SH-SY5Y (cell line): ENCODE data around the gene DNAH1.

ENCODE experiments used
- GATA2 ChIP-seq: IDR thresholded peaks from 2 replicates; pipeline ENCODE4 v1.6.1; 2011; ENCODE audit warnings: mild to moderate bottlenecking, low read depth, low read length
- GATA3 ChIP-seq: IDR thresholded peaks from 2 replicates; pipeline ENCODE4 v1.6.1; 2011; ENCODE audit warnings: low read depth, mild to moderate bottlenecking, low read length, moderate library complexity

DNAH1 gene

DNA sequence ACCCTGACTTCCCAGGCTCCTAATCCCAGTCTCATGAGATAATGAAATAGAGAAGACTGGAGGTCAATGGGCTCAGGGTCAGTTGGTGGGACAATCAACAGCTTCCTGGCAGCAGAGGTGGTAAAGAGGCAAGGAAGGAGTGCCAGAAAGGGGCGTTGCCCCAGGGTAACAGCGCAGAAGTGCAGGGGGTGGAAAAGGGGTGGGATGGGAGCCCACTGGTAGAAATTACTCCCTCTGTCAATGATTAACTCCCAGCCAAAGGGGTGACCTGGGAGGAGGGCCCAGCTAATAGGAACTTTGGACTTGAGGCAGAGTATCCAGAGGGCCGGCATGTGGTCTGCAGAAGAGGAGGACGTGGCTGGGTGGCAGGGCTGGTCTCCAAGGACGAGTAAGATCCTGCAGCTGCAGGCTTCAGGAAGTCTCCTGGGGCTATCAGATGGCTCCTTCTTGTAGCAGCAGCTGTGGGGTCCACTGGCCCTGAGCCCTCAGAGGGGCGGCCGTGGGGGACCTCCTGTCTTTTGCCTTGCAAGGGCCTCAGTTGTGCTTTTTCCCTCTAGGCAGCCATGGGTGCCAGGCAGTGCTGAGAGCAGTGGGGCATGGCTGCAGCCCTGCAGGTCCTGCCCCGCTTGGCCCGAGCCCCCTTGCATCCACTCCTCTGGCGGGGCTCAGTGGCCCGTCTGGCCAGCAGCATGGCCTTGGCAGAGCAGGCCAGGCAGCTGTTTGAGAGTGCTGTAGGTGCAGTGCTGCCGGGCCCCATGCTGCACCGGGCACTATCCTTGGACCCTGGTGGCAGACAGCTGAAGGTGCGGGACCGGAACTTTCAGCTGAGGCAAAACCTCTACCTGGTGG, 26.1 kb upstream of the DNAH1 start:
- TF ChIP-seq GATA3 (no peak), GATA2 (no peak)

DNA sequence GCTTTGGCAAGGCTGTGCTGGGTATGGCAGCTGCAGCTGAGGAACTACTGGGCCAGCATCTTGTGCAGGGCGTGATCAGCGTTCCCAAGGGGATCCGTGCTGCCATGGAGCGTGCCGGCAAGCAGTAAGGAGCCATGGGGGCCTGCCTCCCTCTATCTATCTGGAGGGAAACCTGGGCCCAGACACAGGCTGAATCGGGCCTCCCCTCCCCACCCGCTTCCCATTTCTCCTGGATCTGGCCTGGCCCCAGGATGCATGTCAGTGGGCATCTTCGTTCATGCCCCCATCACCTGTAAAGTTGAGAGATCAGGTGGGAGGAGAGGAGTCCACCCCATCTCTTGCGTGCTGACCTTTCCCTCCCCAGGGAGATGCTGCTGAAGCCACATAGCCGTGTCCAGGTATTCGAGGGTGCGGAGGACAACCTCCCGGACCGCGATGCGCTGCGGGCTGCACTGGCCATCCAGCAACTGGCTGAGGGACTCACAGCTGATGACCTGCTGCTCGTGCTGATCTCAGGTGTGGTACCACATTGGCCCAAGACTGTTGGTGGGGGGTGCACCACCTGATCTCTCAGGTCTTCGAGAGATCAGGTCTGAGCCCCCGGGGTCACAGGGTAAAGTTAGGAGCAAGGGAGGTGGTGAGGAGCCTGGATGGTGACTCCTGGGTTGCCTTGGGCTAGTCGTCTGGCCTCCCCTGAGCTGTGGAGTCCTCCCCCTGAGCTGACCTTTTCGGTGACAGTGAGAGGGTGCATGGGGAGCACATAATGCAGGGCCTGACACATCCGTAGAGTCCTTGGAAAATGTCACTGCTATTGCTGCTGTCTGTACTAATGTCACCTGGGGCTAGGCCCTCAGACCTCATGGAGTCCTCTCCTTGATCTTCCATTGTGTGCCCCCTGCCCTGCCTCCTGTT, 25.3 kb upstream of the DNAH1 start:
- TF ChIP-seq GATA3 (no peak), GATA2 (no peak)

DNA sequence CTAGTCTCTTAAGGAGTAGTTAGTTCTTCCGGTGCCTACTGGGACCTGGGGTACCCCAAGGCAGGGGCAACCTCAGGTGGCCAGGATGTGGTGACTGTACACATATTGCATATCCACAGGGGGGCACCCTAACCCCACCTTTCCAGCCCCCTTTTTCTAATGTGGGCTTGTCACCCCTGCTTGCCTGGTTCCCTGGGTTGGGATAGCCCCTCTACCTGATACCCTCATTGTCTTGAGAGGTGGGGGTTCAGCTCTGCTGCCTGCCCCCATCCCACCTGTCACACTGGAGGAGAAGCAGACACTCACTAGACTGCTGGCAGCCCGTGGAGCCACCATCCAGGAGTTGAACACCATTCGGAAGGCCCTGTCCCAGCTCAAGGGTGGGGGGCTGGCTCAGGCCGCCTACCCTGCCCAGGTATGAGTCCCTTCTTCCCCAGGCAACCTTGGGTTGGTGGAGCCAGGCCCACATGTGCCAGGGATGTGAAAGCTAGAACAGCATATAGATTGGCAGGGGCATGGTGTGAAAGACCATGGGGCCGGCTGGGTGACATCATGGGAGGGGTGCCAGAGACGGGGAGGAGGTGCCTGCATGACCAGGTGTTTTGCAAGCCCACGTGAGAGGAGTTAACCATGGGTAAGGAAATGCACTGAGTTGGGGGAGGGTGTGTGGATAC, 24.5 kb upstream of the DNAH1 start:
- TF ChIP-seq GATA2 = no peak
- no peak for TF ChIP-seq GATA3

DNA sequence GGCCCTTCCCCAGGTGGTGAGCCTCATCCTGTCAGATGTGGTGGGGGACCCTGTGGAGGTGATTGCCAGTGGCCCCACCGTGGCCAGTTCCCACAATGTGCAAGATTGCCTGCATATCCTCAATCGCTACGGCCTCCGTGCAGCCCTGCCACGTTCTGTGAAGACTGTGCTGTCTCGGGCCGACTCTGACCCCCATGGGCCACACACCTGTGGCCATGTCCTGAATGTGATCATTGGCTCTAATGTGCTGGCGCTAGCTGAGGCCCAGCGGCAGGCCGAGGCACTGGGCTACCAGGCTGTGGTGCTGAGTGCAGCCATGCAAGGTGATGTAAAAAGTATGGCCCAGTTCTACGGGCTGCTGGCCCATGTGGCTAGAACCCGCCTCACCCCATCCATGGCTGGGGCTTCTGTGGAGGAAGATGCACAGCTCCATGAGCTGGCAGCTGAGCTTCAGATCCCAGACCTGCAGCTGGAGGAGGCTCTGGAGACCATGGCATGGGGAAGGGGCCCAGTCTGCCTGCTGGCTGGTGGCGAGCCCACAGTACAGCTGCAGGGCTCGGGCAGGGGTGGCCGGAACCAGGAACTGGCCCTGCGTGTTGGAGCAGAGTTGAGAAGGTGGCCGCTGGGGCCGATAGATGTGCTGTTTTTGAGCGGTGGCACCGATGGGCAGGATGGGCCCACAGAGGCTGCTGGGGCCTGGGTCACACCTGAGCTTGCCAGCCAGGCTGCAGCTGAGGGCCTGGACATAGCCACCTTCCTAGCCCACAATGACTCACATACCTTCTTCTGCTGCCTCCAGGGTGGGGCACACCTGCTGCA, 23.7 kb upstream of the DNAH1 start:
- TF ChIP-seq GATA2 (no peak), GATA3 (no peak)

DNA sequence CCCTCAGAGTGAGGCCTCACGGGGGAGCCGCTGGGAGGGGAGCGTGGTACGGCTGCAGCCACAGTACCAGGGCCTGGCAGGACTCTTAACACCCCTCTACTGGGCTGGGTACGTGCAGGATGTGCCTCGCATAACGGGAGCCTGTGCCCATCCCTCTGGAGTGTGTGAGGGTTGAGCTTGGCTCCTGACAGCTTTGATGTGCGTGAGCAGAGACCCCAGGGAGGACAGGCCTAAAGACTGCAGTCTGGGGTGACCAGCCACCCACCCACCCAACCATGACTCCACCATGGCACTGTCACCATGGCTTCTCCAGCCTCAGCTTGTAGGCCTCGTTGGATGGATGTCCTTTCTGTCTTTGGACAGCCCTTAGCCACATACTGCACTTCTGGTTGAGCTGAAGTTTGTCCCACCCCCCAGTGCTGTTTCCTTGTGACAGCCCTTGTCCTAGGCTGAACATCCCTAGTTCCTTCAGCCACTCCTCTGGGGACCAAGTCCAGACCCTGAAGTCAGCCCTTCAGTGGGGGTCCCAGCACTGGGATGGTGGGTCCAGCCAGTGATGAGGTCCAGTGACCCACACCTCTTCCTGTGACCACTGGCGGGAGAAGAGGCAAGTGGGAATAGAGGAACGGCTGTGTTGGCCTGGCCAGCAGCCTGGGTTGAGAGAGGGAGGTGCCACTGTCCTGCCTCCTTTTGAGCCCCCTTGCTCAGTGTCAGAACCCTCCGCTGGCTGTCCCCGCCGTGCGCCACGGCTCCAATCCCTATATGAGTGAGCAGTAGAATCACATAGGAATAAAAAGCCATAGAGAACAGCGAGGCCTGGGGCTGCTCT, 22.4 kb upstream of the DNAH1 start:
- TF ChIP-seq GATA2 = no peak

DNA sequence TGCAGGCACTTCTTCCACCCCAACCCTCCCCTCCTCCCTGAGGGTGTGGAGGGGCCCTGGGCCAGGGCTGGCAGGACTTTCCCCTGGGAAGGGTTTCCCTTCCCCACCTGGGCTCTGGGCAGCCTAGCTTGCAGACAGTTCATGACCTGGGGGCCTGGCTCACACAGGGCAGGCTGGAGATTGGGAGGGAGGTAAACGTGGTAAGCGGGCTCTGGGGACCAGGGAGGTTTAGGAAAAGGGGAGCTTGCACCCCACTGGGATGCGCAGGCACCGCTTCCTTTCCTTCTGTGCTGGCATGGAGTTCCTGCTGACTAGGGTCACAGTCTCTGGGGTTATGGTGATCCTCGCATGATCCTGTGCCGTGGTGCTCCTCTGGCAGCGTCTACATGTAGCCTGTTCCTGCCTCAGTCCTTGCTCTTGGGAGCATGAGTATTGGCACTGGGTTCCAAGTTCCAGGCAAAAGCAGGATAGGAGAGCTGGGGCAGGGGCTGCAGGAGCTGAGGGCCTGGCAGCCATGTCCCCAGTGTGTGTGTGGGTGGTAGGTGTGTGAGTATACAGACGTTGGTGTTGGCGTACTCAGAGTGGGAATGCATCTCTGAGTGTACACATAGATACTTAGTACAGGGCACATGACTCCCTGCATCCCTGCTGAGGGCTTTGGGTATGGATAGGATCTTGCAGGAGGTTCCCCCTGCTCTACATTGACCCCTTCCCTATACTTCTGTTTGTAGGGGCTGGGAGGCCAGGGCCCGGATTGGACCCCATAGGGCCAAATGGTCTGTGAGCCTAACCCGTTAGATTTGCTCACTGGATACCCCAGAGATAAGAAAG, 21.6 kb upstream of the DNAH1 start:
- TF ChIP-seq GATA2 (no peak), GATA3 (no peak)

DNA sequence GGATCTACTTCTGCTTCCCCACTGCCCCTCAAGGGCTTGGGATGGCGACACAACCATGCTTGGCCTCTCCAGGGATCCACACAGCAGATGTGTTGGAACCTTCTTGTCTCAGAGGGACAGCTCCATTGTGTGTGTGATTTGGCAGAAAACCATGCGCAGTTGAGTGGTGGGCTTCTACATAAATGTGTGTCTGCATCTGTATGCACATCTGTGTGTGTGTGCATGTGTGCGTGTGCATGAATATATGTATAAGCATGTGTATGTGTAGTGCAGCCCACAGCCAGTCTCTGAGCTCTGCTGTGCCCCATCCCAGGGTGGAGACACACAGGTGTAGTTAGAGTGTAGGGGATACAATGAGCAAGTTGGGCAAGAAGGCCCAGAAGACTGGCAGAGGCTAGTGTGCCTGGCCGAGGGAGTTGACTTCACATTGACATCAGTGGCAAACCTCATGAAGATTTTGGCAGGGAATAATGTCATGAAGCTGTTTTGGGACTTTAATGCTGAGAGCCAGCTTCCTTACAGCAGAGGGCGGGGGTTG, 20.4 kb upstream of the DNAH1 start:
- TF ChIP-seq GATA2 = no peak
- TF ChIP-seq GATA3 = no peak

DNA sequence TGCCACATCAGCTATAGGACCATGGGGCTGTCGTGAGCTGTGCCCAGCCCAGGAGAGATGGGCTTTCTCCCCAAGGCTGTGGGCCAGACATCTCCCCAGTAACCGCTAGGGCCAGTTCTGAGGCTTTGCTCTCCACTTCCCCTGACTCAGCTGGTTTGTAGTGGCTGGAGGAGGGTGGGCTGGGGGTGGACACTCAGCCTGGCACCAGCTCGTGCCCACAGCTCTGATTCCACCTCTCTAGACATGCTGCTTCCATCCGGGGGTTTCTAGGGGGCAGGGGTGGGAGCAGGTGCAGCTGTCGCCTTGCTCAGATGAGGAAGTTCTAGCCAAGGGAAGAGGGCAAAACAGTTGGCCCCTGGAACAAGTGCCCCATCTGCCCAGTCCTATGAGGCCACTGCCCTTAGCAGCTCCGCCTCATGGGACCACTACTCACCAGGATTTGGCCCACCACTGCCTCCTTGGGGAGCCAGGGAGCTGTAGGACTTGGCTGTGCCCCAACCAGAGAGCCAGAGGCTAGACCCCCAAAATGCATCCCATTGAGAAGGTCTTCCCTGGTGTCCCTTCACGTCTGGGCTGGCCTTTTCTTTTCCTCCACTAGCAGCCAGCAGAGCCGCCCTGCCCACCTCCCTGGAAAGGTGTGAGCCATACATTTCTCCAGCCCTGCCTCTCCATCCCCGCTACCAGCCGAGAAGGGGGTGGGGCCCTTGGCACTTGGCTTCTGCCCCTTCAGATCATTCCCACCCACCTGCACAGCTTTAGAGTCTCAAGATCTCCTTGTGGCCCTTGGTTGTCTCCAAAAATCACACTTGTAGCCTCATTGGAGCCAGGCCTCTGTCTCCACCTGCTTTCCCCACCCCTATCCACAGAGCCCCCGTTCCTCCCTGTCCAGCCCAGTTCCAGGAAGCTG, 18.6 kb upstream of the DNAH1 start:
- no peak for TF ChIP-seq GATA3
- no peak for TF ChIP-seq GATA2

DNA sequence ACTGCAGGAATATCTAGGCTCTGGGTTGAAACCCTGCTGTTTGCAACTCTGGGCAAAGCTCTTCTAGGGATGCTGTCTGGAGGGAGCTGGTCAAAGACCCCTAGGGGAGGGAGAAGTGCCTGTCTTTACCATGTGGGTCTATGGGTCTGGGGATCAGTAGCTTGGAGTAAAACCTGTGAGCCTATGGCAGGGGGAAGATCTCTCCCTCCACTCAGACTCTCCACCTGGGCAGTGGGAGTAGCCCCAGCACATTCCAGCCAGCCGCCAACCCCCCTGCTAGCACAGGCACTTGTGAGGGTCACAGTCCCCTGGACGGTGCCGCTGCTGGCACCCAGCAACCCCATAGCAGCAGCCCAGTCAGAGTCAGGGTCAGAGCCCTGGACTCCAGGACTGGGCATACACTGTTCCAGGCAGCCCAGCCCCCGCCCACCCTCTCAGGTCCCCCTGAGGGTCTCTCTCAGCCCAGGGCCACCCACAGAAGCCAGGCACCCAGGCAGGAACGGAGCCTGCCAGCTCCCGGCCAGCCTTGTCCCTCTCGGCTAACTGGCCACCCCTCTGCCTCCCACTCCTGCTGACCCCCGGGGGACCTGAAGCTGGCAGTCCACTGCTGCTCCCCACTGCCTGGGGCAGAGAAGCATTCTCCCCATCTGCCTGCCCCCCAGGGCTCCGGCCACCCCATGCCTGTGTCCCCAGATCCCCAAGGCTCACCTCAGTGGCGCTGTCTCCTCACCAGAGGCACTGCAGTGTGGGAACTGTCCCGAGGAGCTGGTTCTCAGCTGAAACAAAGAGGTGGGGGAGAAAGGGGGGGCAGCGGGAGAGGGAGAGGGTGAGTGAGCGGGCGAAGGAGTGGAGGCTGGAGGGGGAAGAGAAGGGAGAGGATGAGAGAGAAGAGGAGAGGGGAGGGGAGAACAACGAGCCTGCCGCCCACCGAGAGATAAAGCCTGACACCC, 17.7 kb upstream of the DNAH1 start:
- TF ChIP-seq GATA2 (no peak), GATA3 (no peak)
